Left ventricle myocardium superior (tissue), 1 donor: Measurements from ENCODE around the gene WWOX. TPM values are rescaled to one million over a fixed set of nuclear protein-coding genes. Genes with fewer than 3 reads are reported as not detected.
"Not testable (repeated sequence)": the region's sequence is repeated elsewhere in the genome, so short reads cannot be mapped to it uniquely, and the experiment has no call there.

ENCODE experiments used
- ATAC-seq: fragments of 200-7000 bp; cut with Tn5 transposase; one replicate; pipeline ENCODE4 v1.9.1; 2020; ENCODE audit warnings: mild to moderate bottlenecking, moderate library complexity
- DNase-seq: peaks from one replicate; pipeline ENCODE4 v3.0.0-alpha.2; 2020
- intact Hi-C: fragments of 100-400 bp; cut with micrococcal nuclease; formaldehyde crosslinking; loops from one replicate; pipeline ENCODE4 v1.11.0; 2022
- total RNA-seq: library from RNA; stranded (reverse); fragmentation: NEBNext Ultra II Directional; extraction: Animal tissue kit (Norgen Biotek cat#: 25700); gene quantifications from one replicate; pipeline ENCODE4 v1.2.1, GENCODE V29; 2021
- donor health status: DM: no; HTN: yes; CAD: no; lungs with severe emphysema.

The WWOX gene
- total RNA-seq, 1 donor from 2014 or later, result 12.8 TPM

- no peak for DNase-seq
- intact Hi-C loops, result no loop called here
- no peak for ATAC-seq
Measured at GRCh38 chr16:79190542-79190941, 1091.1 kb downstream of the WWOX start.

- DNase-seq (no peak), ATAC-seq (no peak)
- intact Hi-C loops, result no loop called here
Measured at GRCh38 chr16:79191933-79192332, 1092.5 kb downstream of the WWOX start.

- no peak for ATAC-seq
- intact Hi-C loops, result no loop called here
Measured at GRCh38 chr16:79192904-79193303, 1093.5 kb downstream of the WWOX start.

GRCh38 chr16:79194291-79194690 lies 1094.8 kb downstream of the WWOX start:
- no peak for DNase-seq
- ATAC-seq, result no peak
- intact Hi-C loops, result no loop called here

More at GRCh38 chr16:79192904-79193303, 1093.5 kb downstream of the WWOX start:
- no peak for DNase-seq

GRCh38 chr16:79195938-79196337 lies 1096.5 kb downstream of the WWOX start:
- intact Hi-C loops, result no loop called here
- ATAC-seq (no peak), DNase-seq (no peak)

- DNase-seq, result no peak
- intact Hi-C loops, result no loop called here
- ATAC-seq, result no peak
Measured at GRCh38 chr16:79201436-79201835, 1102.0 kb downstream of the WWOX start.

- no peak for DNase-seq
- no peak for ATAC-seq
- intact Hi-C loops, result no loop called here
Measured at GRCh38 chr16:79202977-79203376, 1103.5 kb downstream of the WWOX start.

- ATAC-seq, result no peak
- no peak for DNase-seq
- intact Hi-C loops, result no loop called here
Measured at GRCh38 chr16:79204486-79204885, 1105.0 kb downstream of the WWOX start.

- DNase-seq (no peak), ATAC-seq (no peak)
- intact Hi-C loops, result no loop called here
Measured at GRCh38 chr16:79206889-79207288, 1107.4 kb downstream of the WWOX start.

GRCh38 chr16:79209308-79209707 lies 1109.9 kb downstream of the WWOX start:
- DNase-seq, result no peak
- ATAC-seq, result no peak
- intact Hi-C loops, result no loop called here

GRCh38 chr16:79210607-79211006 lies 1111.2 kb downstream of the WWOX start:
- intact Hi-C loops, result no loop called here
- ATAC-seq (no peak), DNase-seq (no peak)

- no peak for ATAC-seq
- no peak for DNase-seq
- intact Hi-C loops, result no loop called here
Measured at GRCh38 chr16:79211586-79211985, 1112.1 kb downstream of the WWOX start.

GRCh38 chr16:79212114-79212791 lies 1112.8 kb downstream of the WWOX start:
- intact Hi-C loops, result no loop called here
- DNase-seq (no peak), ATAC-seq (no peak)

- ATAC-seq, result no peak
- intact Hi-C loops, result no loop called here
Measured at GRCh38 chr16:79213214-79213613, 1113.8 kb downstream of the WWOX start.

GRCh38 chr16:79215289-79215688 lies 1115.8 kb downstream of the WWOX start:
- DNase-seq (no peak), ATAC-seq (no peak)
- intact Hi-C loops, result no loop called here

More at GRCh38 chr16:79213214-79213613, 1113.8 kb downstream of the WWOX start:
- DNase-seq, result no peak

- no peak for ATAC-seq
- no peak for DNase-seq
- intact Hi-C loops, result no loop called here
Measured at GRCh38 chr16:79217375-79218011, 1118.0 kb downstream of the WWOX start.

GRCh38 chr16:79218351-79218750 lies 1118.9 kb downstream of the WWOX start:
- intact Hi-C loops, result no loop called here
- DNase-seq, result no peak
- no peak for ATAC-seq

- DNase-seq, intact Hi-C loops, ATAC-seq: not testable (repeated sequence)
Measured at GRCh38 chr16:79225994-79226393, 1126.5 kb downstream of the WWOX start.

- no peak for DNase-seq
- intact Hi-C loops, result no loop called here
- no peak for ATAC-seq
Measured at GRCh38 chr16:79229361-79229760, 1129.9 kb downstream of the WWOX start.

- ATAC-seq, DNase-seq, intact Hi-C loops: not testable (repeated sequence)
Measured at GRCh38 chr16:79245700-79246099, 1146.2 kb downstream of the WWOX start.

GRCh38 chr16:79247386-79247785 lies 1147.9 kb downstream of the WWOX start:
- intact Hi-C loops, result no loop called here
- no peak for ATAC-seq
- no peak for DNase-seq
